ENCODE results near the gene IGF1R. TPM values are rescaled to one million over a fixed set of nuclear protein-coding genes. Genes with fewer than 3 reads are reported as not detected.

IGF1R gene
- polyA plus RNA-seq, 1 experiment: 21.6 TPM

DNA sequence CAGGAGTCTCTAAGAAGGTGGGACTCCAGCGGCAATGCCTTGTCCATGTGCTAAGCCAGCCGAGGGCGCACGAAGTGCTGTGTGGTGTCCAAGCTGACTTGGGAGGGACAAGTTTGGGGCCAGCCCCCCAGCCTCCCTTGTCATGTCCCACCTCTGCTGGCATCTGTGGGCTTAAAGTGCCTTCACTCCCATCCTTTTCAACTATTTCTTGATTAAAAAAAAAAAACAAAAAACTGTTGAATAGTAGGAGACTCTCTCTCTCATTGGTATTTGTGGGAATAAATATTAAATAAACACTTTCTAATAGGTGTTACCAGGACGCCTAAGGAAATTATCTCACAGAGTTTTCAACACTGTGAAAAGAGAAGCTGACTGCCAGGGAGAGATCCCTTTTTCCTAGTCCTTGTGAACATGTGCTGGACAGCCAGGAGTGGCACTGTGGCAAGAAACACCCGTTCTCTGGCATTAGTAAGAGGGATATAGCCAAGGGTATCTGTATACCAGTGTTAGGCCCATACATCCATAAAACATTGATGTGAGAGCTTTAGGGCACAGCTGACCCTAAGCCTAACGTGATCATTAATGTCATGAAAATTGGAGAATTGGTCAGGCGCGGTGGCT, 158.0 kb downstream of the IGF1R start:
- Histone ChIP-seq H3K27ac (ENCODE audit: low read depth, low read length) (no peak overlapping the region), H3K9me3 (ENCODE audit: control insufficient read depth, insufficient read depth, low read length) (no peaks in the 10 kb centered on the region), H3K27me3 (ENCODE audit: control insufficient read depth, insufficient read depth, low read length) (no peaks in the 10 kb centered on the region), H3K4me3 (ENCODE audit: low read depth, low read length) (no peak overlapping the region)
- CTCF ChIA-PET: interaction anchor here (0.6 to 2.4 kb wide), 4 partner anchors 27 to 927 kb away, joined by 3 to 17 read pairs (median 4); partner anchors contain the start of gene LYSMD4
- TF ChIP-seq, protein P1, sequence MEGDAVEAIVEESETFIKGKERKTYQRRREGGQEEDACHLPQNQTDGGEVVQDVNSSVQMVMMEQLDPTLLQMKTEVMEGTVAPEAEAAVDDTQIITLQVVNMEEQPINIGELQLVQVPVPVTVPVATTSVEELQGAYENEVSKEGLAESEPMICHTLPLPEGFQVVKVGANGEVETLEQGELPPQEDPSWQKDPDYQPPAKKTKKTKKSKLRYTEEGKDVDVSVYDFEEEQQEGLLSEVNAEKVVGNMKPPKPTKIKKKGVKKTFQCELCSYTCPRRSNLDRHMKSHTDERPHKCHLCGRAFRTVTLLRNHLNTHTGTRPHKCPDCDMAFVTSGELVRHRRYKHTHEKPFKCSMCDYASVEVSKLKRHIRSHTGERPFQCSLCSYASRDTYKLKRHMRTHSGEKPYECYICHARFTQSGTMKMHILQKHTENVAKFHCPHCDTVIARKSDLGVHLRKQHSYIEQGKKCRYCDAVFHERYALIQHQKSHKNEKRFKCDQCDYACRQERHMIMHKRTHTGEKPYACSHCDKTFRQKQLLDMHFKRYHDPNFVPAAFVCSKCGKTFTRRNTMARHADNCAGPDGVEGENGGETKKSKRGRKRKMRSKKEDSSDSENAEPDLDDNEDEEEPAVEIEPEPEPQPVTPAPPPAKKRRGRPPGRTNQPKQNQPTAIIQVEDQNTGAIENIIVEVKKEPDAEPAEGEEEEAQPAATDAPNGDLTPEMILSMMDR (IDR thresholded peaks at IDR 0.05; ENCODE audit: low read depth, low read length): no peak
- DNase-seq (ENCODE audit: low read depth, low spot score): no peak
- POLR2A ChIA-PET: interaction anchor here (1.4 kb wide), 1 partner anchor 122 kb away, joined by 3 read pairs; no protein-coding TSS in a partner anchor

DNA sequence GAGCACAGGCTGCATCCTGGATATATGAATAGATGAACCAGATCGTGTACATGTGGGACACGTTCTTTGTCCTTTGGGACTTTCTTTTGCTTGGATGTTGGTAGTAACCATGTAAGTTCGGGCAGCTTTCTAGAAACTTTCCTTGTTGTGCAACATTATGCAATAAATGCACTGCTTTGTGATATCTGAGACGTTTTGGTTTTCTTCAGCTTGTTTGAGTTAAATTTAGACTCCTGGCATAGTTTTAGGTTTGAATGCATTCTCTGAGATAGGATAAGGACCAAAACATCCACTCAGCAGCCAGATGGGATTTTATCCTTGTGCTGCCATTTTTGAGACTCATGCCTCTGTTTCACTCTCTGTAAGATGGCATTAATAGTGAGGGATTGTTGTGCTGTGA, 158.9 kb downstream of the IGF1R start:
- ChIA-PET POLR2A (interaction anchor here (1.4 kb wide), 1 partner anchor 123 kb away, joined by 3 read pairs; no protein-coding TSS in a partner anchor), CTCF (interaction anchor here (0.6 to 2.4 kb wide), 6 partner anchors 9 to 147 kb away, joined by 3 to 17 read pairs (median 4); no protein-coding TSS in a partner anchor)
- TF ChIP-seq, protein P1 (IDR thresholded peaks at IDR 0.05; ENCODE audit: low read depth, low read length): no peak
- Histone ChIP-seq H3K27me3 (ENCODE audit: control insufficient read depth, insufficient read depth, low read length) (no peaks in the 10 kb centered on the region), H3K9me3 (ENCODE audit: control insufficient read depth, insufficient read depth, low read length) (no peaks in the 10 kb centered on the region; the same call in 1 of the 2 replicates), H3K4me3 (ENCODE audit: low read depth, low read length) (no peak overlapping the region), H3K27ac (ENCODE audit: low read depth, low read length) (no peak overlapping the region)
- DNase-seq (ENCODE audit: low read depth, low spot score): peak; percentile 67

DNA sequence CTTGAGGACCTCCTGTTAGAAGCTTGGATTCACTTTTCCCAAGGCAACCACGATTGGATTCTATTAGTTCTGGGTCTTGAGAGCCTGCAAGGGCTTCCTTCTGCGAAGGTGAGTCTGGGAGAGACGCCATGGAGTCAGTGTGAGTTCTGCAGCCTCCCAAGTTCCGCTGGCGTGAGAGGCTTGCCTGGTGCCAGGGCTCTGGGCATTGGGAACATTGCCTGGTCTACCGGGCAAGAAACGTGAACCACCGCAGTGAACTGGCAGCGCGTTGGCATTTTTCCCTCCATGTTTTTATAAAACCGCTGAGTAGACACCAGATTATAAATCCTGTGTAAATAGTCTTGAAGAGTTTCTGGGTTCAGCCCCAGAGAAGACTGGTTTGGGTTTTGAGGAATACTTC, 160.9 kb downstream of the IGF1R start:
- Histone ChIP-seq H3K4me3 (ENCODE audit: low read depth, low read length) (no peak overlapping the region), H3K9me3 (ENCODE audit: control insufficient read depth, insufficient read depth, low read length) (no peaks in the 10 kb centered on the region; the same call in 1 of the 2 replicates), H3K27ac (ENCODE audit: low read depth, low read length) (no peak overlapping the region), H3K27me3 (ENCODE audit: control insufficient read depth, insufficient read depth, low read length) (no peaks in the 10 kb centered on the region)
- ChIA-PET POLR2A (no interaction called here), CTCF (no interaction called here)
- no peak for DNase-seq (ENCODE audit: low read depth, low spot score)
- TF ChIP-seq, protein P1 (IDR thresholded peaks at IDR 0.05; ENCODE audit: low read depth, low read length): no peak

DNA sequence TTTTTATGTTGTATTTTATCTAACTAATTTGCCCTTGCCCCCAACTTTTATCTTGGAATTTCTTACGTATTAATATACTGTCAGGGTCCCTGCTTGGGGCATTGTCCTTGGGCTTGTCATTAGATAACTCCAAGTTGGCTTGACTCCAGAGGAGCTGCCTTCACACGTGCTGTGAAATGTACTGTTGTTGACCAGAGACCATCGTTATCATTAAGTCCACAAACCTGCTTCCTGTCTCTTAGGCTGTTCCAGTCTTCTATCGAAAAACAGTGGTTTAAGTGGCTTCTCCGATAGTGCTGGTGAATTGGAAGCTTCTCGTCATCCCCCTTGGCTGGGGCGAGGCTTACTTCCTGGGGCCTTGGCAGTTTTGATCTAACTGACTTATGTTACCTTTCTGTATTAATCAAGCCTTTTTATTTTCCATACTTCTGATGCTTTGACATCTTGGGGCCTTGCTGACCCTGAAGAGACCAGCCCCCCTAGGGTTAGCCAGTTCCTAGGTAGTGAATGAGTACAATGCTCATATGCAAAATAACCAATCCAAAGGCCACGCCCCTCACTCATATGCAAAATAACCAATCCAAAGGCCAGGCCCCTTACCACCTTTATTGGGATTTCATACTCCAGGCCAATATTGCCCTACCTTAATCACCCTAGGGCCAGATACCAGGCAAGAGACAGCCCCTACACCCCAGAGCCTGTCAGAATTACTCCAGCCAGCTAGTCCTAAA, 164.5 kb downstream of the IGF1R start:
- TF ChIP-seq, protein P1 (IDR thresholded peaks at IDR 0.05; ENCODE audit: low read depth, low read length): no peak
- Histone ChIP-seq H3K4me3 (ENCODE audit: low read depth, low read length) (no peak overlapping the region), H3K27me3 (ENCODE audit: control insufficient read depth, insufficient read depth, low read length) (no peaks in the 10 kb centered on the region), H3K27ac (ENCODE audit: low read depth, low read length) (no peak overlapping the region), H3K9me3 (ENCODE audit: control insufficient read depth, insufficient read depth, low read length) (no peaks in the 10 kb centered on the region; the same call in 1 of the 2 replicates)
- CTCF ChIA-PET: interaction anchor here (1.0 to 1.2 kb wide), 2 partner anchors 34 to 153 kb away, joined by 3 to 5 read pairs; no protein-coding TSS in a partner anchor
- POLR2A ChIA-PET: no interaction called here
- DNase-seq (ENCODE audit: low read depth, low spot score): no peak

All from AG04450 (cell line).